HG02571 (cell line): Measurements from ENCODE around the gene KCNH5.

Experiments
- ATAC-seq: cut with Tn5 transposase; IDR thresholded peaks from one replicate; pipeline ENCODE4 v1.9.1; 2021; ENCODE audit warnings: mild to moderate bottlenecking, moderate library complexity; ENCODE audit not compliant: unreplicated experiment

KCNH5 gene

GRCh38 chr14:62687818-62688217, 357.4 kb downstream of the KCNH5 start:
- ATAC-seq = no peak

GRCh38 chr14:62684376-62684775, 360.9 kb downstream of the KCNH5 start:
- no peak for ATAC-seq

GRCh38 chr14:62682208-62682607, 363.1 kb downstream of the KCNH5 start:
- no peak for ATAC-seq

- ATAC-seq = no peak
These were observed 370.6 kb downstream of the KCNH5 start for GRCh38 chr14:62674563-62675237.

- no peak for ATAC-seq
These were observed 372.1 kb downstream of the KCNH5 start for GRCh38 chr14:62673014-62673755.

- ATAC-seq = no peak
These were observed 374.7 kb downstream of the KCNH5 start for GRCh38 chr14:62670526-62670925.

- ATAC-seq = no peak
These were observed 377.8 kb downstream of the KCNH5 start for GRCh38 chr14:62667421-62667914.

GRCh38 chr14:62665286-62665685, 380.0 kb downstream of the KCNH5 start:
- ATAC-seq = no peak

- no peak for ATAC-seq
These were observed 381.8 kb downstream of the KCNH5 start for GRCh38 chr14:62663456-62663821.

- no peak for ATAC-seq
These were observed 382.3 kb downstream of the KCNH5 start for GRCh38 chr14:62662811-62663455.

GRCh38 chr14:62661818-62662217, 383.4 kb downstream of the KCNH5 start:
- no peak for ATAC-seq

- ATAC-seq = no peak
These were observed 386.6 kb downstream of the KCNH5 start for GRCh38 chr14:62658631-62659030.

- no peak for ATAC-seq
These were observed 387.9 kb downstream of the KCNH5 start for GRCh38 chr14:62657376-62657775.

- no peak for ATAC-seq
These were observed 390.1 kb downstream of the KCNH5 start for GRCh38 chr14:62655166-62655565.

- ATAC-seq = no peak
These were observed 390.6 kb downstream of the KCNH5 start for GRCh38 chr14:62654641-62655040.
